H1 (cell line): Measurements from ENCODE around the gene SPC25.

Experiments used
- EZH2 ChIP-seq: fragments of 200-600 bp; sonication (generic); IDR thresholded peaks from 2 replicates; pipeline ENCODE4 v1.7.1; 2012; ENCODE audit warnings: low read depth, mild to moderate bottlenecking, moderate library complexity, low read length, inconsistent platforms; ENCODE audit not compliant: severe bottlenecking
- GABPA ChIP-seq: IDR thresholded peaks from 2 replicates; pipeline ENCODE4 v1.6.1; 2011; ENCODE audit warnings: mild to moderate bottlenecking, low read length, moderate library complexity, borderline replicate concordance; ENCODE audit not compliant: insufficient read depth
- JUN ChIP-seq: IDR thresholded peaks from 2 replicates; pipeline ENCODE4 v1.6.1; 2011; ENCODE audit warnings: low read depth, mild to moderate bottlenecking, improper control_type of control experiment, low read length
- JUND ChIP-seq: IDR thresholded peaks from 2 replicates; pipeline ENCODE4 v1.6.1; 2011; ENCODE audit warnings: mild to moderate bottlenecking, improper control_type of control experiment, low read length
- POLR2A ChIP-seq, 2 experiments: IDR thresholded peaks; 1 replicate in 1 of 2; 2 replicates in 1 of 2; pipeline ENCODE4 v1.6.1; 2011; ENCODE audit warnings: low read depth in 2 of 2, low read length in 2 of 2, mild to moderate bottlenecking in 2 of 2; ENCODE audit errors: control extremely low read depth in 1 of 2
- RXRA ChIP-seq: IDR thresholded peaks from 2 replicates; pipeline ENCODE4 v1.6.1; 2011; ENCODE audit warnings: low read depth, mild to moderate bottlenecking, low read length, moderate library complexity; ENCODE audit not compliant: insufficient read depth
- TAF1 ChIP-seq: IDR thresholded peaks from 2 replicates; pipeline ENCODE4 v1.6.1; 2011; ENCODE audit warnings: mild to moderate bottlenecking, low read depth, low read length
- TF ChIP-seq, protein P1 (sequence below), 3 experiments: IDR thresholded peaks; 1 replicate in 2 of 3; 2 replicates in 1 of 3; pipeline versions ENCODE4 v1.5.1 to v1.6.1; 2011; ENCODE audit warnings: low read length in 3 of 3, mild to moderate bottlenecking in 3 of 3, inconsistent platforms in 2 of 3, low read depth in 1 of 3, moderate library complexity in 1 of 3; ENCODE audit not compliant: insufficient read depth in 1 of 3; ENCODE audit errors: control extremely low read depth in 1 of 3
- TF ChIP-seq, protein P2 (sequence below): IDR thresholded peaks from 2 replicates; pipeline ENCODE4 v1.6.1; 2012; ENCODE audit warnings: low read length, inconsistent platforms
- TF ChIP-seq, protein P3 (sequence below): IDR thresholded peaks from 2 replicates; pipeline ENCODE4 v1.6.1; 2011; ENCODE audit warnings: low read length, improper control_type of control experiment

DNA sequence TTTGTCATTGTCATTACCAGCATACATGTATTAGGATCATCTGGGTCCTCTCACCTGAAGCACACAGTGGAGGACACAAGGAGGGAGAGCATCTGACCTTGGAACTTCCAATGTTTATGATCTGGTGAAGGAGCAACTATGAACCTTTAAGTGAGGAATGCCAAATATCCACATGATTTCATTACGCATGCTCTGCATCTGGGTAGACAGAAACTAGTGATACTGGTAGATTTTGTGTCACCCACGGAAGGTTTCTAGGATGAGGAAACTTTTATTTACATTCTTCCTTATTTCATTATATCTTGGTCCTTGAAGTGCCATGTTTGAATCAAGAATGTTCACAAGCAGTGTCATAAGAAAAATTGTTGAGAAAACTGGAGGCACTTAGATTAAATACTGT, 32.1 kb downstream of the SPC25 start:
- TF ChIP-seq TAF1 (no peak), EZH2 (no peak), GABPA (no peak), POLR2A (IDR thresholded peaks at IDR 0.05; ENCODE audit: control extremely low read depth in 1 of 2, low read depth in 2 of 2, low read length in 2 of 2) (no peak), JUN (no peak), RXRA (no peak), JUND (no peak)
- TF ChIP-seq, protein P1, sequence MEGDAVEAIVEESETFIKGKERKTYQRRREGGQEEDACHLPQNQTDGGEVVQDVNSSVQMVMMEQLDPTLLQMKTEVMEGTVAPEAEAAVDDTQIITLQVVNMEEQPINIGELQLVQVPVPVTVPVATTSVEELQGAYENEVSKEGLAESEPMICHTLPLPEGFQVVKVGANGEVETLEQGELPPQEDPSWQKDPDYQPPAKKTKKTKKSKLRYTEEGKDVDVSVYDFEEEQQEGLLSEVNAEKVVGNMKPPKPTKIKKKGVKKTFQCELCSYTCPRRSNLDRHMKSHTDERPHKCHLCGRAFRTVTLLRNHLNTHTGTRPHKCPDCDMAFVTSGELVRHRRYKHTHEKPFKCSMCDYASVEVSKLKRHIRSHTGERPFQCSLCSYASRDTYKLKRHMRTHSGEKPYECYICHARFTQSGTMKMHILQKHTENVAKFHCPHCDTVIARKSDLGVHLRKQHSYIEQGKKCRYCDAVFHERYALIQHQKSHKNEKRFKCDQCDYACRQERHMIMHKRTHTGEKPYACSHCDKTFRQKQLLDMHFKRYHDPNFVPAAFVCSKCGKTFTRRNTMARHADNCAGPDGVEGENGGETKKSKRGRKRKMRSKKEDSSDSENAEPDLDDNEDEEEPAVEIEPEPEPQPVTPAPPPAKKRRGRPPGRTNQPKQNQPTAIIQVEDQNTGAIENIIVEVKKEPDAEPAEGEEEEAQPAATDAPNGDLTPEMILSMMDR (IDR thresholded peaks at IDR 0.05; ENCODE audit: control extremely low read depth in 1 of 3, insufficient read depth in 1 of 3, low read depth in 1 of 3, low read length in 3 of 3): no peak
- TF ChIP-seq, protein P2, sequence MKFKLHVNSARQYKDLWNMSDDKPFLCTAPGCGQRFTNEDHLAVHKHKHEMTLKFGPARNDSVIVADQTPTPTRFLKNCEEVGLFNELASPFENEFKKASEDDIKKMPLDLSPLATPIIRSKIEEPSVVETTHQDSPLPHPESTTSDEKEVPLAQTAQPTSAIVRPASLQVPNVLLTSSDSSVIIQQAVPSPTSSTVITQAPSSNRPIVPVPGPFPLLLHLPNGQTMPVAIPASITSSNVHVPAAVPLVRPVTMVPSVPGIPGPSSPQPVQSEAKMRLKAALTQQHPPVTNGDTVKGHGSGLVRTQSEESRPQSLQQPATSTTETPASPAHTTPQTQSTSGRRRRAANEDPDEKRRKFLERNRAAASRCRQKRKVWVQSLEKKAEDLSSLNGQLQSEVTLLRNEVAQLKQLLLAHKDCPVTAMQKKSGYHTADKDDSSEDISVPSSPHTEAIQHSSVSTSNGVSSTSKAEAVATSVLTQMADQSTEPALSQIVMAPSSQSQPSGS: no peak
- TF ChIP-seq, protein P3, sequence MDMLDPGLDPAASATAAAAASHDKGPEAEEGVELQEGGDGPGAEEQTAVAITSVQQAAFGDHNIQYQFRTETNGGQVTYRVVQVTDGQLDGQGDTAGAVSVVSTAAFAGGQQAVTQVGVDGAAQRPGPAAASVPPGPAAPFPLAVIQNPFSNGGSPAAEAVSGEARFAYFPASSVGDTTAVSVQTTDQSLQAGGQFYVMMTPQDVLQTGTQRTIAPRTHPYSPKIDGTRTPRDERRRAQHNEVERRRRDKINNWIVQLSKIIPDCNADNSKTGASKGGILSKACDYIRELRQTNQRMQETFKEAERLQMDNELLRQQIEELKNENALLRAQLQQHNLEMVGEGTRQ: no peak
